GM21367 (cell line): ENCODE results near the gene AIRE.

ENCODE experiments used
- ATAC-seq: cut with Tn5 transposase; IDR thresholded peaks from one replicate; pipeline ENCODE4 v1.9.1; 2021; ENCODE audit not compliant: unreplicated experiment

Gene AIRE

GRCh38 chr21:44303490-44303981 lies 17.9 kb downstream of the AIRE start:
- ATAC-seq: no peak

GRCh38 chr21:44304011-44304616 lies 18.4 kb downstream of the AIRE start:
- ATAC-seq: no peak

GRCh38 chr21:44304877-44305293 lies 19.2 kb downstream of the AIRE start:
- ATAC-seq: no peak

- no peak for ATAC-seq
Measured at GRCh38 chr21:44305691-44306090, 20.0 kb downstream of the AIRE start.

- ATAC-seq: no peak
Measured at GRCh38 chr21:44306936-44307704, 21.4 kb downstream of the AIRE start.

- ATAC-seq: no peak
Measured at GRCh38 chr21:44310628-44311507, 25.2 kb downstream of the AIRE start.

GRCh38 chr21:44312089-44312488 lies 26.4 kb downstream of the AIRE start:
- no peak for ATAC-seq

GRCh38 chr21:44312716-44313115 lies 27.0 kb downstream of the AIRE start:
- no peak for ATAC-seq

- no peak for ATAC-seq
Measured at GRCh38 chr21:44313451-44313850, 27.8 kb downstream of the AIRE start.

GRCh38 chr21:44314128-44314527 lies 28.5 kb downstream of the AIRE start:
- no peak for ATAC-seq

GRCh38 chr21:44314561-44314960 lies 28.9 kb downstream of the AIRE start:
- ATAC-seq: no peak

- ATAC-seq: no peak
Measured at GRCh38 chr21:44315691-44316203, 30.1 kb downstream of the AIRE start.

GRCh38 chr21:44316277-44316900 lies 30.7 kb downstream of the AIRE start:
- ATAC-seq: no peak

GRCh38 chr21:44317241-44317782 lies 31.6 kb downstream of the AIRE start:
- ATAC-seq: no peak

- ATAC-seq: no peak
Measured at GRCh38 chr21:44317871-44318270, 32.2 kb downstream of the AIRE start.

- no peak for ATAC-seq
Measured at GRCh38 chr21:44318489-44319285, 33.0 kb downstream of the AIRE start.

GRCh38 chr21:44319407-44320065 lies 33.9 kb downstream of the AIRE start:
- no peak for ATAC-seq

- no peak for ATAC-seq
Measured at GRCh38 chr21:44320847-44321246, 35.2 kb downstream of the AIRE start.

GRCh38 chr21:44321846-44322450 lies 36.3 kb downstream of the AIRE start:
- no peak for ATAC-seq
